Cardiac muscle cell (in vitro differentiated cells and primary cell): Measurements from ENCODE around the gene SYTL1. TPM values are rescaled to one million over a fixed set of nuclear protein-coding genes. Genes with fewer than 3 reads are reported as not detected.

Experiments used
- DNase-seq, 2 donors: peaks; one replicate each; pipeline versions ENCODE4 v3.0.0 to v3.0.0-alpha.2; 2010 to 2017; ENCODE audit warnings: low read depth in 1 of 2, low spot score in 1 of 2
- H3K27ac ChIP-seq: fragments of 200-600 bp; sonication (generic); 2 replicates; pipeline ENCODE4 v1.5.1; 2016
- H3K27me3 ChIP-seq: fragments of 200-600 bp; sonication (generic); 2 replicates; pipeline ENCODE4 v1.6.0; 2016; ENCODE audit warnings: control low read depth
- H3K36me3 ChIP-seq: fragments of 200-600 bp; sonication (generic); 2 replicates; pipeline ENCODE4 v1.5.1; 2016; ENCODE audit warnings: control low read depth
- H3K4me1 ChIP-seq: fragments of 200-600 bp; sonication (generic); 2 replicates; pipeline ENCODE4 v1.8.1; 2017; ENCODE audit warnings: low read depth, mild to moderate bottlenecking, mixed run types
- H3K4me3 ChIP-seq: fragments of 200-600 bp; sonication (generic); 2 replicates; pipeline ENCODE4 v1.5.1; 2016; ENCODE audit warnings: mild to moderate bottlenecking
- H3K9me3 ChIP-seq: fragments of 200-600 bp; sonication (generic); 2 replicates; pipeline ENCODE4 v1.5.1; 2017; ENCODE audit warnings: low read depth, mild to moderate bottlenecking, control low read depth
- polyA plus RNA-seq: library from polyadenylated mRNA; unstranded; fragments of >200 nt; fragmentation: Nextera tagmentation; extraction: Ambion mirVana; gene quantifications from 2 replicates; pipeline ENCODE4 v1.2.1, GENCODE V29; 2016
- total RNA-seq: library from RNA; depleted of rRNA; stranded (reverse); fragments of >200 nt; gene quantifications from 2 replicates; pipeline ENCODE4 v1.2.3, GENCODE V29; 2016
- TF ChIP-seq, protein P1 (sequence below): IDR thresholded peaks from 2 replicates; pipeline ENCODE4 v1.5.1; 2012; ENCODE audit warnings: low read depth, mild to moderate bottlenecking, low read length

The SYTL1 gene, protein sequence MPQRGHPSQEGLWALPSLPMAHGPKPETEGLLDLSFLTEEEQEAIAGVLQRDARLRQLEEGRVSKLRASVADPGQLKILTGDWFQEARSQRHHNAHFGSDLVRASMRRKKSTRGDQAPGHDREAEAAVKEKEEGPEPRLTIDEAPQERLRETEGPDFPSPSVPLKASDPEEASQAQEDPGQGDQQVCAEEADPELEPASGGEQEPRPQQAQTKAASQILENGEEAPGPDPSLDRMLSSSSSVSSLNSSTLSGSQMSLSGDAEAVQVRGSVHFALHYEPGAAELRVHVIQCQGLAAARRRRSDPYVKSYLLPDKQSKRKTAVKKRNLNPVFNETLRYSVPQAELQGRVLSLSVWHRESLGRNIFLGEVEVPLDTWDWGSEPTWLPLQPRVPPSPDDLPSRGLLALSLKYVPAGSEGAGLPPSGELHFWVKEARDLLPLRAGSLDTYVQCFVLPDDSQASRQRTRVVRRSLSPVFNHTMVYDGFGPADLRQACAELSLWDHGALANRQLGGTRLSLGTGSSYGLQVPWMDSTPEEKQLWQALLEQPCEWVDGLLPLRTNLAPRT
- total RNA-seq (14.7 and 23.5 TPM in 2 replicates), polyA plus RNA-seq (31.8 and 44.1 TPM in 2 replicates)

DNA sequence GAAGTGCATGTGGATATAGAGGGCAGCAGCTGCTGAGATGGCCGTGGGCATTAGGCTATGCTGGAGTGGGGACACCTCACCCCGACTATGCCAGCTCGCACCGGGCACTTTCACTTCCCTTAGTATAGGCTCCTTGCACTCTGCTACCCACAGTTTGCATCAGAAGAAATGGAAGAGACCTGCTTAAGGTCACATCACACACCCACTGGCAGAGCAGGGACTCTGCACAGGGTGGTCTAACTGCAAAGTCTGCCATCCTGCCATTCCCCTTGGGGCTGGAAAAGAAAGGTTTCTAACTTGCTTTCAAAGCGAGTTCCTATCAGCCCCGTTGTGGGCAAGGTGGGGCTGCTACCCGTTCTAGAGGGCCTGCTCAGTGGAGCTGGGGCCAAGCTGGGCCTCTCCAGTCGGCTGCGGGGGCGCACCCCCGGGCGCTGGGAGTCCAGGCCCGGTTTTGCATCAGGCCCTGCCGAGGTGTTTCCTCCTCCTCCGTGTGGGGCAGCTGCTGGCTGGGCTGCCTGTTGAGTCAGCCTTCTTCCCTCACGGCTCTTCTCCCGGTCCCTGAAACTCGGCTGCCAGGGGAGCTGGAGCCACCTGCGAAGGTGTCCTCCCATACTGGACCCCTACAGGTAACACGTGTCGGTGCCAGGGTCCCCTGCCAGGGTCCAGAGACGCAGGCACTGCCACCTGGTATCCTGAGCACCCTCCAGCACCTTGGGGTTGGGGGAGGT, at the start of gene SYTL1:
TSS of gene SYTL1 (plus strand) at position 498 of the 728 bp plus-strand sequence. CDS start 3,313 bp downstream, outside the sequence.
- peak; percentile 65 to 76 for DNase-seq

DNA sequence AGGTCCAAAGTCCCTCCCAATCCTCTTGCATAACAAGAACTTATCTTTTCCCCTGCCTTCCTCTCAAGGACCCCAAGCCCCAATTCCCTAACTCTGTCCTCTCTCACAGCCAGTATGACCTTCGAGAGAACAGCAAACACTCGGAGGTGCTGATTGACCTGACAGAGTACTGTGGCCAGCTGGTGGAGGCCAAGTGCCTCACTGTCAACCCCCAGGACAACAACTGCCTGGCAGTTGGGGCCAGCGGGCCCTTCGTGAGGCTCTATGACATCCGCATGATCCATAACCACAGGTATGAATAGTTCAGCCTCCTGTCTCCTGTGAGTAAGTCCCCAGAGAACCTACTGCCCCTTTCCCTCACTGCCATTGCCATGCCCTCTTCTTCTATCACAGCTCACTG, 49.7 kb upstream of the SYTL1 start:
- Histone ChIP-seq H3K27me3 (no peaks in the 10 kb centered on the region), H3K4me3 (no peak overlapping the region), H3K36me3 (peaks cover 14% of the 10 kb centered on the region), H3K9me3 (no peaks in the 10 kb centered on the region), H3K27ac (peak overlapping the region; percentile 42), H3K4me1 (peaks cover 26% of the 10 kb centered on the region)
- DNase-seq, result peak in 1 of 2 donors; percentile 83
- TF ChIP-seq, protein P1, sequence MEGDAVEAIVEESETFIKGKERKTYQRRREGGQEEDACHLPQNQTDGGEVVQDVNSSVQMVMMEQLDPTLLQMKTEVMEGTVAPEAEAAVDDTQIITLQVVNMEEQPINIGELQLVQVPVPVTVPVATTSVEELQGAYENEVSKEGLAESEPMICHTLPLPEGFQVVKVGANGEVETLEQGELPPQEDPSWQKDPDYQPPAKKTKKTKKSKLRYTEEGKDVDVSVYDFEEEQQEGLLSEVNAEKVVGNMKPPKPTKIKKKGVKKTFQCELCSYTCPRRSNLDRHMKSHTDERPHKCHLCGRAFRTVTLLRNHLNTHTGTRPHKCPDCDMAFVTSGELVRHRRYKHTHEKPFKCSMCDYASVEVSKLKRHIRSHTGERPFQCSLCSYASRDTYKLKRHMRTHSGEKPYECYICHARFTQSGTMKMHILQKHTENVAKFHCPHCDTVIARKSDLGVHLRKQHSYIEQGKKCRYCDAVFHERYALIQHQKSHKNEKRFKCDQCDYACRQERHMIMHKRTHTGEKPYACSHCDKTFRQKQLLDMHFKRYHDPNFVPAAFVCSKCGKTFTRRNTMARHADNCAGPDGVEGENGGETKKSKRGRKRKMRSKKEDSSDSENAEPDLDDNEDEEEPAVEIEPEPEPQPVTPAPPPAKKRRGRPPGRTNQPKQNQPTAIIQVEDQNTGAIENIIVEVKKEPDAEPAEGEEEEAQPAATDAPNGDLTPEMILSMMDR, result no peak

More for the DNA sequence above, at the start of gene SYTL1:
- TF ChIP-seq, protein P1, result no peak
- Histone ChIP-seq H3K4me1 (peaks cover 29% of the 10 kb centered on the region), H3K36me3 (no peaks in the 10 kb centered on the region), H3K9me3 (no peaks in the 10 kb centered on the region), H3K4me3 (peak within 1 kb of the TSS; percentile 14), H3K27ac (peak within 1 kb of the TSS; percentile 76), H3K27me3 (no peaks in the 10 kb centered on the region)

DNA sequence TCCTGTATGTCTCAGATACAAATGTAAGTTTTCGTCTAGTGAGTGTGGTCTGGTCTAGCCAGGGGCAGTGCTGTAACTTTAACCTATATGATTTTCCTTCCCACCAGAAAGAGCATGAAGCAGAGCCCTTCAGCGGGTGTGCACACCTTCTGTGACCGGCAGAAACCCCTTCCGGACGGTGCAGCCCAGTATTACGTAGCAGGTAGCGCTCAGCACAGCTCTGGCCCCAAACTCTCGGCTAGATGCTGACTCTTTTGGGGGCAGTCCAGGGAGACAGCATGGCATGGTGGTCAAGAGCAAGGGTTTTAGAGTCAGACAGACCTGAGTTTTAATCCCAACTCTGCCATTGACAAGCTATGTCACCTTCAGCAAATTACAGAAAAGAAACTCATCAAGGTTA, 47.9 kb upstream of the SYTL1 start:
- no peaks in the 10 kb centered on the region for H3K27me3 ChIP-seq
- H3K9me3 ChIP-seq, result no peaks in the 10 kb centered on the region
- TF ChIP-seq, protein P1, result no peak
- peaks cover 23% of the 10 kb centered on the region for H3K36me3 ChIP-seq
- H3K4me3 ChIP-seq, result no peak overlapping the region
- DNase-seq, result no peak
- H3K4me1 ChIP-seq, result peaks cover 21% of the 10 kb centered on the region
- H3K27ac ChIP-seq, result no peak overlapping the region

DNA sequence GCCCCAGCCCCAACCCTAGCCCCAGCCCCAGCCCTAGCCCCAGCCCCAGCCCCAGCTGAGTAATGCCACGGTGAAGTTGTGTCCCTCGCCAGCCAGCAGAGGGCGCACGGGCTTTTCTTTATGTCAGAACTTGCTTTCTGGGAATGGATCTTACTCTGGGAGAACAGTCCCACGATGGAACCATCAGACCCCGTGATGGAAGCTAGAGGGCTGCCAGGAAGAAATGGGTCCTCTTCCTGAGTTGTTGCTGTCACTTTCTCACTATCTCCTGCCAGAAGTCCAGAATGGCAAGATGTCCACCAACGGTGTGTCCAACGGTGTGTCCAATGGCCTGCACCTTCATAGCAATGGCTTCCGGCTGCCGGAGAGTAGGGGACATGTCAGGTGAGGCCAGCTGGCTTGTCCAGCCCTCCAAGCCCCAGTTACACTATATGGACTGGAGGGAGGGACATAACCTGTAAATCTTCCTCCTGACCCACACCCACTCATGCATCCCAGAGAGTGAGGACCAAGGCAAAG, 45.0 kb upstream of the SYTL1 start:
- Histone ChIP-seq H3K27ac (no peak overlapping the region), H3K27me3 (no peaks in the 10 kb centered on the region), H3K9me3 (no peaks in the 10 kb centered on the region), H3K4me3 (no peak overlapping the region), H3K4me1 (peaks cover 18% of the 10 kb centered on the region), H3K36me3 (peaks cover 23% of the 10 kb centered on the region)
- peak; percentile 65 to 77 for DNase-seq
- TF ChIP-seq, protein P1, result peak; percentile 68

DNA sequence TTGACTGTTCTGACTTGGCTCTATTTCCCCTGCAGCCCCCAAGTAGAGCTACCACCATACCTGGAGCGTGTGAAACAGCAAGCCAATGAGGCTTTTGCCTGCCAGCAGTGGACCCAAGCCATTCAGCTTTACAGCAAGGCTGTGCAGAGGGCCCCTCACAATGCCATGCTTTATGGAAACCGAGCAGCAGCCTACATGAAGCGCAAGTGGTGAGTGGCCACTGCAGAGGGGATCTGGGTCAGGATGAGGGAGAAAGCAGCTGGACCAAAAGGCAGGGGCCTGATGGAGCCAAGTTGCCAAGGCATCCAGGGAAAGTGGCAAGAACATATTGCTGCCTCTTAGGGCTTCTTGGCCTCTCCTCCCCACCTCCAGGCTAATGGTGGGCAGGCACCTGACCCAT, 43.9 kb upstream of the SYTL1 start:
- peaks cover 23% of the 10 kb centered on the region for H3K36me3 ChIP-seq

More for the DNA sequence above, 43.9 kb upstream of the SYTL1 start:
- peaks cover 12% of the 10 kb centered on the region for H3K4me1 ChIP-seq
- TF ChIP-seq, protein P1, result no peak
- H3K9me3 ChIP-seq, result no peaks in the 10 kb centered on the region
- no peak overlapping the region for H3K4me3 ChIP-seq
- no peaks in the 10 kb centered on the region for H3K27me3 ChIP-seq
- H3K27ac ChIP-seq, result peak overlapping the region; percentile 83
- DNase-seq, result no peak
